ENCODE measurements around the gene KRT38.
"Not testable (repeated sequence)": the region's sequence is repeated elsewhere in the genome, so short reads cannot be mapped to it uniquely, and the experiment has no call there.

KRT38 gene

GRCh38 chr17:41434415-41434814 is 6.4 kb downstream of the KRT38 start:
- no peak overlapping the region for H2BK5ac ChIP-seq (ENCODE audit: low read depth, low read length, poor library complexity)
- no peak overlapping the region for H4K91ac ChIP-seq (ENCODE audit: low read depth, low read length)
- H3K27ac ChIP-seq (ENCODE audit: low read depth, low read length), result no peak overlapping the region
- H3K4me1 ChIP-seq (ENCODE audit: control insufficient read depth in 1 of 2, insufficient read depth in 2 of 2, low read length in 2 of 2), result no peaks in the 10 kb centered on the region
- no peak overlapping the region for H2AFZ ChIP-seq (ENCODE audit: insufficient read depth, low read length, poor library complexity)
- no peak overlapping the region for H3K4ac ChIP-seq (ENCODE audit: low read depth, low read length)
- no peak overlapping the region for H2BK12ac ChIP-seq (ENCODE audit: low read length)
- no peaks in the 10 kb centered on the region for H3K27me3 ChIP-seq (ENCODE audit: insufficient read depth, low read length)
- no peak overlapping the region for H3K23ac ChIP-seq (ENCODE audit: low read length)
- no peak overlapping the region for H2AK5ac ChIP-seq (ENCODE audit: low read length)
- H3K14ac ChIP-seq (ENCODE audit: low read length), result no peak overlapping the region
- no peaks in the 10 kb centered on the region for H3K79me2 ChIP-seq (ENCODE audit: control insufficient read depth, insufficient read depth, low read length, poor library complexity)
- no peaks in the 10 kb centered on the region for H3K36me3 ChIP-seq (ENCODE audit: control insufficient read depth in 1 of 2, insufficient read depth in 2 of 2, low read length in 2 of 2)
- H3K9me3 ChIP-seq (ENCODE audit: insufficient read depth, low read depth, low read length), result no peaks in the 10 kb centered on the region
- no peaks in the 10 kb centered on the region for H3K79me1 ChIP-seq (ENCODE audit: low read length)
- H4K8ac ChIP-seq (ENCODE audit: low read depth, low read length), result no peak overlapping the region
- no peak overlapping the region for H3K9ac ChIP-seq (ENCODE audit: low read length)
- no peak overlapping the region for H3K4me2 ChIP-seq (ENCODE audit: low read length)
- no peak overlapping the region for H3K18ac ChIP-seq (ENCODE audit: low read length)
- no peak overlapping the region for H4K12ac ChIP-seq (ENCODE audit: low read depth, low read length)
- WGBS (ENCODE audit: extremely low coverage, insufficient coverage, insufficient read length), result no CpG with 5 or more reads among the region's 5 CpGs
- no peak overlapping the region for H2BK120ac ChIP-seq (ENCODE audit: insufficient read depth, low read length, poor library complexity)
- no peak overlapping the region for H3K4me3 ChIP-seq (ENCODE audit: low read depth, low read length)
- no peak for DNase-seq

GRCh38 chr17:41434005-41434404 is 6.8 kb downstream of the KRT38 start:
- Histone ChIP-seq H3K14ac (ENCODE audit: low read length) (no peak overlapping the region), H2BK5ac (ENCODE audit: low read depth, low read length, poor library complexity) (no peak overlapping the region), H3K23ac (ENCODE audit: low read length) (no peak overlapping the region), H3K9ac (ENCODE audit: low read length) (no peak overlapping the region), H3K79me1 (ENCODE audit: low read length) (no peaks in the 10 kb centered on the region), H3K27me3 (ENCODE audit: insufficient read depth, low read length) (no peaks in the 10 kb centered on the region), H3K36me3 (ENCODE audit: control insufficient read depth in 1 of 2, insufficient read depth in 2 of 2, low read length in 2 of 2) (no peaks in the 10 kb centered on the region), H2BK12ac (ENCODE audit: low read length) (no peak overlapping the region), H2BK120ac (ENCODE audit: insufficient read depth, low read length, poor library complexity) (no peak overlapping the region), H2AK5ac (ENCODE audit: low read length) (no peak overlapping the region), H4K12ac (ENCODE audit: low read depth, low read length) (no peak overlapping the region), H3K79me2 (ENCODE audit: control insufficient read depth, insufficient read depth, low read length, poor library complexity) (no peaks in the 10 kb centered on the region), H4K8ac (ENCODE audit: low read depth, low read length) (no peak overlapping the region), H3K4ac (ENCODE audit: low read depth, low read length) (no peak overlapping the region), H2AFZ (ENCODE audit: insufficient read depth, low read length, poor library complexity) (no peak overlapping the region), H3K4me3 (ENCODE audit: low read depth, low read length) (no peak overlapping the region), H4K91ac (ENCODE audit: low read depth, low read length) (no peak overlapping the region), H3K18ac (ENCODE audit: low read length) (no peak overlapping the region), H3K4me1 (ENCODE audit: control insufficient read depth in 1 of 2, insufficient read depth in 2 of 2, low read length in 2 of 2) (no peaks in the 10 kb centered on the region), H3K9me3 (ENCODE audit: insufficient read depth, low read depth, low read length) (no peaks in the 10 kb centered on the region), H3K4me2 (ENCODE audit: low read length) (no peak overlapping the region), H3K27ac (ENCODE audit: low read depth, low read length) (no peak overlapping the region)
- no peak for DNase-seq
- no CpG with 5 or more reads among the region's 4 CpGs for WGBS (ENCODE audit: extremely low coverage, insufficient coverage, insufficient read length)

GRCh38 chr17:41433586-41433985 is 7.2 kb downstream of the KRT38 start:
- no peak overlapping the region for H2AK5ac ChIP-seq (ENCODE audit: low read length)
- H3K9ac ChIP-seq (ENCODE audit: low read length), result no peak overlapping the region

GRCh38 chr17:41430376-41430775 is 10.4 kb downstream of the KRT38 start:
- H2AK5ac ChIP-seq (ENCODE audit: low read length); H3K4me3 ChIP-seq (ENCODE audit: low read depth, low read length); H3K27me3 ChIP-seq (ENCODE audit: insufficient read depth, low read length); H3K23ac ChIP-seq (ENCODE audit: low read length); H3K4ac ChIP-seq (ENCODE audit: low read depth, low read length); H3K18ac ChIP-seq (ENCODE audit: low read length); H4K8ac ChIP-seq (ENCODE audit: low read depth, low read length); H2AFZ ChIP-seq (ENCODE audit: insufficient read depth, low read length, poor library complexity); H3K36me3 ChIP-seq (ENCODE audit: control insufficient read depth in 1 of 2, insufficient read depth in 2 of 2, low read length in 2 of 2); H3K9ac ChIP-seq (ENCODE audit: low read length); H4K12ac ChIP-seq (ENCODE audit: low read depth, low read length); H2BK5ac ChIP-seq (ENCODE audit: low read depth, low read length, poor library complexity); H3K27ac ChIP-seq (ENCODE audit: low read depth, low read length); H3K79me1 ChIP-seq (ENCODE audit: low read length); H3K9me3 ChIP-seq (ENCODE audit: insufficient read depth, low read depth, low read length); H3K79me2 ChIP-seq (ENCODE audit: control insufficient read depth, insufficient read depth, low read length, poor library complexity); H3K14ac ChIP-seq (ENCODE audit: low read length); H2BK120ac ChIP-seq (ENCODE audit: insufficient read depth, low read length, poor library complexity); DNase-seq; H4K91ac ChIP-seq (ENCODE audit: low read depth, low read length); H2BK12ac ChIP-seq (ENCODE audit: low read length); H3K4me1 ChIP-seq (ENCODE audit: control insufficient read depth in 1 of 2, insufficient read depth in 2 of 2, low read length in 2 of 2); H3K4me2 ChIP-seq (ENCODE audit: low read length): not testable (repeated sequence)
- no CpG with 5 or more reads among the region's 9 CpGs for WGBS (ENCODE audit: extremely low coverage, insufficient coverage, insufficient read length)

More at GRCh38 chr17:41433586-41433985, 7.2 kb downstream of the KRT38 start:
- whole genome bisulfite sequencing (ENCODE audit: extremely low coverage, insufficient coverage, insufficient read length), result no CpG with 5 or more reads among the region's 4 CpGs
- Histone ChIP-seq H3K79me2 (ENCODE audit: control insufficient read depth, insufficient read depth, low read length, poor library complexity) (no peaks in the 10 kb centered on the region), H3K27ac (ENCODE audit: low read depth, low read length) (no peak overlapping the region), H2AFZ (ENCODE audit: insufficient read depth, low read length, poor library complexity) (no peak overlapping the region), H2BK5ac (ENCODE audit: low read depth, low read length, poor library complexity) (no peak overlapping the region), H3K14ac (ENCODE audit: low read length) (no peak overlapping the region), H3K27me3 (ENCODE audit: insufficient read depth, low read length) (no peaks in the 10 kb centered on the region), H3K4me2 (ENCODE audit: low read length) (no peak overlapping the region), H4K8ac (ENCODE audit: low read depth, low read length) (no peak overlapping the region), H3K4me1 (ENCODE audit: control insufficient read depth in 1 of 2, insufficient read depth in 2 of 2, low read length in 2 of 2) (no peaks in the 10 kb centered on the region), H3K18ac (ENCODE audit: low read length) (no peak overlapping the region), H2BK120ac (ENCODE audit: insufficient read depth, low read length, poor library complexity) (no peak overlapping the region), H3K4me3 (ENCODE audit: low read depth, low read length) (no peak overlapping the region), H3K9me3 (ENCODE audit: insufficient read depth, low read depth, low read length) (no peaks in the 10 kb centered on the region), H3K4ac (ENCODE audit: low read depth, low read length) (no peak overlapping the region), H3K23ac (ENCODE audit: low read length) (no peak overlapping the region), H2BK12ac (ENCODE audit: low read length) (no peak overlapping the region), H3K36me3 (ENCODE audit: control insufficient read depth in 1 of 2, insufficient read depth in 2 of 2, low read length in 2 of 2) (no peaks in the 10 kb centered on the region), H4K12ac (ENCODE audit: low read depth, low read length) (no peak overlapping the region), H4K91ac (ENCODE audit: low read depth, low read length) (no peak overlapping the region), H3K79me1 (ENCODE audit: low read length) (no peaks in the 10 kb centered on the region)
- DNase-seq, result no peak

Data from trophoblast cell (in vitro differentiated cells and primary cell).